ENCODE data around the gene IL12RB2.

IL12RB2 gene
- total RNA-seq: 4.9 reads per million, percentile 19 among the genes with 10 or more reads in this experiment

- DNase-seq: no peak
These were observed at the start of gene IL12RB2 for GRCh38 chr1:67307251-67308060. IL12RB2 (plus strand) TSS chr1:67307873; CDS start chr1:67320369, 12,496 bp downstream.

- DNase-seq: no peak
These were observed 46.0 kb upstream of the IL12RB2 start for GRCh38 chr1:67261680-67262079.

GRCh38 chr1:67262735-67263134 is 44.9 kb upstream of the IL12RB2 start:
- DNase-seq: no peak

DNA sequence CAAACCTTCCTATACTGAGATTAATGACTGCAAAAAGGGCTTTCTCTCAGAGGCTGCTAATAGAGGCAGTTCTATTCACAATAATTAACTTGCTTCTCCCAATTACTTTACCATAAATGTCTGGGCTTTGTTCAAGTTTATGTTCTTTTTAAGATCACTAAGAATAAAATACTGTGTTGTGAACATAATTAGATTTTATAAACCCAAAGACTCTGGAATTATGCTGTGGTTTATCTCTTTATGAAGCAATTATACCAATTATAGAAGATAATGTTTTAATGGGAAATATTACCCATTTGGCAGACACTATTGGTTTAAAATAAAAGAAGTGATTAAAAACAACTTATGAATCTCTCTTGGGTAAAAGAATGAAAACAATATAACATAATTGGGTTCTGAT is 43.5 kb upstream of the IL12RB2 start:
- DNase-seq: no peak

- DNase-seq: no peak
These were observed 42.8 kb upstream of the IL12RB2 start for GRCh38 chr1:67264899-67265298.

- no peak for DNase-seq
These were observed 38.6 kb upstream of the IL12RB2 start for GRCh38 chr1:67269061-67269460.

DNA sequence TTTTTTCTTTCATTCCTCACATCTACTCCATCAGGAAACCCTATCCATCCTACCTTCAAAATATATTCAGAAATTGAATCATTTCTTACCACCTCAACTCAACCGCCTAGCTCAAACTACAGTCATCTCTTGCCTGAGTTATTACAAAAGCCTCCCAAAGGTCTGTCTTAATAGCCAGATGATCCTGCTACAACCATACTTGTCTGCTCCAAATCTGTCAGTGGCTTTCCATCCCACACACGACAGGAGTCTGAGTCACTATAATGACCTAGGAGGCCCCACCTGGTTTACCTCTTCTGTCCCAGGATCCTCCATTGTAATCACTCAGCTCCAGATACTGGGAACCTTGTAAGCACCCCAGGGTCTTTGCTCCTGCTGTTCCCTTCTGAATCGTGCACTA is 37.1 kb upstream of the IL12RB2 start:
- DNase-seq: no peak

GRCh38 chr1:67273591-67273990 is 34.1 kb upstream of the IL12RB2 start:
- no peak for DNase-seq

DNA sequence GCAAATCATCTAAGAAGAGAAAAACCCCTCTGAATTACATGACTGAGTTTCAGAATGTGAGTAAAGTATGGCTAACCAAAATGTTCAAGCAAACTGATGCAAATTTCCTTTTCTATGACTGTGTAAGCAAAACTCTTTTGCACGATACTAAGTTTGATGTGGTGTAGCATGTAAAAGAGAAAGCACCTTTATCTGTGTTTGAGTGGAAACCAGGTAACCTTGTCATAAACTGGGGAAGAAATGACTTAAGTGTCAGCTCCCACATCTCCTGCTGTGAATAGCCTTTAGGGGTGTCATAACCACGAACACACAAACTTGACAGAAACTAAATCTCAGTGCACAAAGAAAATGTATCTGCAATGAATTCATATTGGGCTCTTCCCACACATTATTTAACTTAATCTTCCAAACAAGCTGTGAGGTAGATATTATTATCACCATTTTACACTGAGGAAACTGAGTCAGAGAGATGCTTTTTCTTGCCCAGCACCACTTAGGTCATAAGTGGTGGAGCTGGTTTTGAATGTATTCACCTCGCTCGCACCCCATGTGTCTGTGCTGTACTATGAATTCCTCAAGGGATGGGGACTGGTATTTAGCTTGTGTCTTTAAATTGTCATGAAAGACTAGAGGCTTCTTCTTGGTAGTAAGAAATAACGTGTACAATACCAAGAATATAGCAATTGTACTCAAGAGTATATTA is 32.9 kb upstream of the IL12RB2 start:
- DNase-seq: no peak

DNA sequence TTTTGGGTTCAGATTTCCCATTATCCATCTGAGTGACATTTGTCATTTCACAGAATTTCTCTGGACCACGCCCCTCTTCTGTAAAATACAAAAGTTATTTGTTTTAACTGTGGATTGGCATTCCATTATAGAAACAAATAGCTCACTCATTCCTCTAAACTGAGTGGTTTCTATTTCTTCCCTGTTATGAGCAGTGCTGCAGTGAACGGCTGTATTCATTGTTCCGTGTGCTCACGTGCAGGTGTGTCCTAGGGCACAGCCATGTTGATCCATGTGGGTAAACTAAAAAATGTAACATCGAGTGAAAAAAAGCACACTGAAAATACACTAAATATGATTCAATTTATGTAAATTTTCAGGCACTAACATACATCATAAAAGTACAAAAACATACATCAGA is 27.0 kb upstream of the IL12RB2 start:
- DNase-seq: no peak

DNA sequence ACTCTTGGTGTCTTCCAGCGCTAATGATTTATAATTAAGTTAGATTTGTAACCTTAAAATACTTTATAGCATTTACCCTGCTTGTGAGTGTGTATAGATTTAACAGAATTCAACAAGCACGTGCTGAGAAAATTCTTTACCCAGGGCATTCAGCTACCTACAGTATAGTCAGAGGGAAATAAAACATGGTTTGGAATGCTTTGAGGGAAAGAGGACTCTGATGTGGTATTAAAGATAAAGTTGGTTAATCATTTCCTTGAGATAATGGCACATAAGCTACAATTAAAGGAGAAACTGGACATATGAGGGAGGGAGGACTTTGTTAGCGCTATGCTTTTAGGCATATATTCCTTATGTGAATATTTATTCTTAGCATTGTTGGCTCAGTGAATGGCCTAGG is 26.4 kb upstream of the IL12RB2 start:
- no peak for DNase-seq

DNA sequence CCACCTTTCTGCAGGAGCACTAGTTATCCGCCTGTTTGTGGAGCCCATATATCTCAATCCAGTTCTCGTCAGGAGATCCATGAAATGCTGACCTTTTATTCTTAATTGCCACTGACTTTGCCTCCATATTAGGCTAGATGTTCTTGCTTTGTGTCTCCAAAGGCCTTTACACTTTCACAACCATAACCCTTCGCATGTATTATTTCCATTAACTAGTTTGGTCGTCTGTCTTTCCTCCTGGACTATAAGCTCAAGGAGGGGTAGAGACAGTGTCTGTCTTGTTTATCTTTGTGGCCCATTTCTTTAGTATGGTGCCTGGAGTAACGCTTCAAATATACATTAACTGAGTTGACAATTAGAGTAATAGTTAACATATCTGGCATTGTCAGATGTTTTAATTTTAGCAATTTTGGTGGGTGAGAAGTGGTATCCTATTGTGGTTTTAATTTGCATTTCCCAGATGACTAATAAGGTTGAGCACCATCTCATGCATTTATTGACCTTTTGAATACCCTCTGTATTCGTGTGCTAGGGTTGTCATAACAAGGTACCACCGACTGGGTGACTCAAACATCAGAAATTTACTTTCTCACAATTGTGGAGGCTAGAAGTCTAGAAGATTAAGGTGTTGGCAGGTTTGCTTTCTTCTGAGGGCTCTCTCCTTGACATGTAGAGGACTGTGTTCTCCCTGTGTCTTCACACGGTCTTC is 21.7 kb upstream of the IL12RB2 start:
- DNase-seq: no peak

GRCh38 chr1:67290236-67290635 is 17.4 kb upstream of the IL12RB2 start:
- DNase-seq: no peak

GRCh38 chr1:67294836-67295617 is 12.6 kb upstream of the IL12RB2 start:
- no peak for DNase-seq

- DNase-seq: no peak
These were observed 8.9 kb upstream of the IL12RB2 start for GRCh38 chr1:67298762-67299161.

DNA sequence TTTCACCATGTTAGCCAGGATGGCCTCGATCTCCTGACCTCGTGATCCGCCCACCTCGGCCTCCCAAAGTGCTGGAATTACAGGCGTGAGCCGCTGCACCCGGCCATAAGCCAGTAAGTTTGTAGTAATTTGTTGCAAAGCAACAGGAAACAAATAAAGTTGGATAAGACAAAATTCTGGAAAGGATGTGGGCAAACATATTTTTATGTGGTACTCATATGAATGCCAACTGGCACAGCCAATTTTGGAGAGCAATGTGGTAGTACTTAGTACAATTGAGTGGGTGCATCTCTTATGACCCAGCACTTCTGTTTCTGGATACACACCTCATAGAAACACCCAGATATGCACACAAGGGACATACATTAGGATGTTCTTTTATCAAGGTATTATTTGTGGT is 8.4 kb upstream of the IL12RB2 start:
- no peak for DNase-seq

- no peak for DNase-seq
These were observed 7.1 kb upstream of the IL12RB2 start for GRCh38 chr1:67300561-67300960.

GRCh38 chr1:67304023-67304422 is 3.6 kb upstream of the IL12RB2 start:
- no peak for DNase-seq

DNA sequence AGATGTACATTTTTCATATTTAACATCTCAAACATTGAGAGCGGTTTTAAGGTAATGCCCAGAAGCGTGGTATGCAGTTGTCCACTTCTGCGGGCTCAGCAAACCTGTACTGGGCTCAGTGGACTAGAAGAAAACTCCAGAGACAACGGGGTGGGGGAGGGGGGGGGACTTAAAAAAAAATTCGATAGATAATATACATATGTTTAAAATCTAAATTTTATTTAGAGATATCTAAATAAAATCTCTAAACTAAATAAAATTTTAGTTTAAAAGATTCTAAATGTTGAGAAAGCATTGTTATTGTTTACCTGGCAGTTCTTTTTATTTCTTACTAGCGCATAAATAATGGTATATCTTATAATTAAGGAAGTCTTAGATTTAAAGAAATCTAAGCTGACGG is 1.1 kb upstream of the IL12RB2 start:
- DNase-seq: no peak

DNA sequence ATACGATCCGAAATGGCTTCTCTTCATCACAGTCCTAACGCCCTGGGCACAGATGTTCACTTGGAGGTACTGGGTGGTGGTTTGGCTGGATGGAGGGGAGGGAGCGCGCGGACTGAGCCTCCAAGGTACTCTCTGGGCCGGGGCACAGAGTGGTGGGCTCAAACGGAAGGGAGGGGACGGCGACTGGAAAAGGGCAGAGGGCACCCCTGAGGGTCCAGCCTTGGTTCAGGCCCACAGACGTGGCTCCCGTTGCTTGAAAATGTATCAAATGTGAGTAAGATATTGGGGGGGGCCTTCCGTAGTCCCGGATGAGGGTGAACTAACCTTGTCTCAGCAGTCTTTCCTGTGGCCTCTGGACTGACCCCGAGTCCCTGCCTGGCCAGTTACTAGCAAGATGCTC is 463 bp downstream of the IL12RB2 start:
- no peak for DNase-seq

- DNase-seq: no peak
These were observed 4.9 kb downstream of the IL12RB2 start for GRCh38 chr1:67312615-67313014.

DNA sequence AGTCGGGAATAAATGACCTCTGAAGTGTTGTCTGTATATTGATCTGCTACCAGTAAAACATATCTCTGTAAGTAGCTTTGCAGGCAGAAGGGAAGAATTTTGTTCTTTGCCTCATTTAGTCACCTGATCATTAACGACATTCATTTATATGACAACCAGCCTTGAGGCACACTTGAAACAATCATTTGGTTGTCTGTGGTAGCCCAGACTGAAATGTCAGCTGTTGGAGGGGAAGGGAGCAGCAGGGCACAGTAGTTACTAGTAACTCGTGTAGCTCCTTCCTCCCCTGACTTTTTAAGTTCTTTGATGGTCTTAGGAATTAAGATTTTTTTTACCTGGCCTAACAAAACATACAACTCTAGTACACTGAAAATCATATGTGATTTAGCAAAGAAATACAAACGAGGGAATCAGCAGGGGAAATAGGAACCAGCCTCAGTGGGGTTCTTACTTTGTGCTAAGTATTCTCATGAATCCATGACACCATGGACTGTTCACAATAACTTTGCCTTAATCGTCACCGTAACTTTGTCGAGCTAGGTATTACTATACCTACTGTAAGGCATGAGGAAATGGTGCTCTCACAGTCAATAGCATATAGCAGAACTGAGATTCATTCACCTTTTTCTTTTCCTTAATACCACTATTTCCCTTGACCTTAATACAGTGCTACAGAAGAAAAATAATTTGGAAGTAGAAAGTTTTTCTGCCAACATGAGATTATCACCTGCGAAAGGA is 6.4 kb downstream of the IL12RB2 start:
- DNase-seq: no peak

Data from effector CD4-positive, alpha-beta T cell (primary cell).